ENCODE measurements around the gene FAM83F.
"Not testable (repeated sequence)": the region's sequence is repeated elsewhere in the genome, so short reads cannot be mapped to it uniquely, and the experiment has no call there.

Gene FAM83F

DNA sequence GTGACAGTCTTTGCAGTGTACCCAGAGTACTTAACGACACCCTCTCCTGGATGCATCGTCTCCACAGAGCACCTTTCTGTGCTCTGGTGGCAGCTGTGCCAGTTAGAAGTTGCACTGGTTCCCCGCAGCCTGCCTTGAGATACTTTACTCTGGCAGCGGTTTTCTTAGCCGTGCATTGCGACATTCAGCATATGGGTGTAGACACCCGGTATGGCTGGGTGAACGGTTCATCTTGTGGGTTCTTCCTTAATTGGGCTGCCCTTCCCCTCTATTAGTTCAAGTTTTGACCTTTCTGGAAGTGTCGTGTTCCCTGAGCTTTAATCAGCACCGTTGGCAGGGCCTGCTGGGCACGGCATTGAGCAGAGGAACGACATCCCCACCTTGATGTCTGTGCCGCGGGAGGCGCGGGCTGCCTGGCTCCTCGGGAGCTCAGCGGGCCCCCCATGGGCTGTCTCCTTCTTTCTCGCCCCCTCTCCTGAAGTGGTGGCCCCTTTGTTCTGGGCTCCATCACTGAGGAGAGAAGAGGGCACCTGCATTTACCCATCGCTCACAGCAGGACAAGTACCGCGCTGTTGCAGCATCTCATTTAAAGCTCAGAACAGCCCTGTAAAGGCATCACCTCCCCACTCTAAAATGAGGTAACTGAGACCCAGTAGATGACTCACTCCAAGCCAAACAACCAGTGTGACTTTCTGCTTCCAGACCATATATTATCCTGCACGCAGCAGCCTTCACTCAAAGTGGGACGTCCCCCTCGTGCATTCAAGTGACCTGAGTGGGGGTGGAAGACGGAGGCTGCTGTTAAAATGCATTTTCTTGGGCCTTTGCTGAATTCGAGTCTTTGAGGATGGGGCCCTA, 13.3 kb downstream of the FAM83F start:
- DNase-seq, result no peak
- intact Hi-C loops (cut with DNase I), result no loop called here

DNA sequence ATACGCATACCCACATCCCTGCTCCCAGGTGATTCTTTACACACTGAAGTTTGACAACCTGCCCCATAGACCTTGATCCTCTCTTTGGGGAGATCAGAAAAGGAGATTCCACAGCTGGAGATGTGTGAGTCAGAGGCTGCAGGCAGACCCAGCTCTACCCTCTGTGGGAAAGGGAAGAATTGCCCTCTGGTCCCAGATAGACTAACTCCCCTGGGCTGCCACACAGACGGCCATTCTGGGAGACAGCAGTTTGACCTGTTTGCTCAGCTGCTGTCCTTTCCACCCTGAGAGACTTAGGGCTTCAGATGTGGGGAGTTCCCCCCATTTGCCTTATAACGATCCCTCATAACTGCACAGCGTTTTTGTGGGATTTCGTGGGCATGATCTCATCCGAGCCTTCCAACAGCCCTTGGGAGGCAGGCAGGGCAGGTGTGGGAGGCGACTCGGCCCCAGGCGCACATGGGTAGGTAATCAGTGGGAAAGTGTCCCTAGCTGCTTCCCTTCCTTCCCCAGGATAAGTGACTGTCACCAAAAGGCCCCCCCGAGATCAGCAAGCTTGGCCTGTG, 14.1 kb downstream of the FAM83F start:
- no peak for DNase-seq
- intact Hi-C loops (cut with DNase I), result no loop called here

DNA sequence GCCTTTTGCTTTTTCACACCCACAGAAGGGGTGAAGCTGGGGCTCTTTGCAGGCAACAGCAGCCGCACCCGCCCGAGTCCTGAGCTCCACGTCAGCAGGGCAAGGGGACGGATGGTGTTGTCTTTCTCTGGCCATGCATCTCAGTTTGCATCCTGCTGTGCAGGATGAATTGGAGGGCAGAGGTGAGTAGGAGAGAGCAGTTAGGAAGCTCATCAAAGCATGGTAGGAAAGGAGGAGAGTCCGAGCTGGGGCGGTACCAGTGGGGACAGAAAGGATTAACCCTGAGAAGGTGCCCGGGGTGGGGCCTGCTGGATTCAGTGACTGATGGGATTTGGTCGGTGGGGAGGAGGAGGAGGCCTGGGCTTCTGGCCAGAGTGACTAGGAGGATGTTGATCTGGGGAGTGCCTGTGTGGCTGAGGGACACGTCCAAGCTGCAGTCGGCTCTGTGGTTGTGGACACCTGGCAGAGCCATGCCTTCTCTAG, 14.6 kb downstream of the FAM83F start:
- intact Hi-C loops (cut with DNase I), result no loop called here
- DNase-seq, result no peak

DNA sequence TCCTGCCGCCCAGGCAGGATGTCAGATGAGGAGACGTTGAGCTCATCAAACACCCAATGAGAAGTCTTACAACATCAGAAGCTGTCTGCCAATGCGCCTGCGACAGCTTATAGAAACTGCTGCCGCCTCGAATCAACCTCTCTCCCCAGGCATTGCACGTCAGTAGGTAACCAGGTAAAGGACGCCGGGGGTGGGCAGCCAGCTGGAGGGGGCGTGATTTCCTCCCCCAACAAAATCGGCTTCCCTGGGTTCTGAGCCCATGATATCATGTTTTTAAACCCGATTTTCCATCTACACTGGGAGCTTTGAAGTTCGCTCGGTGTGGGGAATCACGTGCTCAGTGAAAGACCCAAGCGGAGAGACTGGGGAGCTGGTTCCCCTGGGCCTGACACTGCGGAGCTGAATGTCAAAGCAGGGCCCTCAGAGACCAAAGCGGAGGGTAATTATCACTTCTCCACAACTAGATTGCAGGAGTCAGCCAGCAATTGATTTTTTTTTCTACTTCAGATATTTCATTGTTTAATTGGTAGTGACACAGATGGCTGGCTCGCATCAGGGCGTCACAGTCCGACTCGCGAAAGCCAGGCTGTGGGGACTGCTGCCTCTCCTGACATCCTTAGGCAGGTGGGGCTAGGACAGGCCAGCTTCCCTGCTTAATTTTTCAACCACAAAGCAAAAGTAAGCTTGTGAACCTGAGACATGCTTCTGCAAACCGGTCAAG, 15.4 kb downstream of the FAM83F start:
- peak in 33 of 42 donors; percentile 12 to 78 (median 52) for DNase-seq
- intact Hi-C loops (cut with DNase I), result no loop called here

DNA sequence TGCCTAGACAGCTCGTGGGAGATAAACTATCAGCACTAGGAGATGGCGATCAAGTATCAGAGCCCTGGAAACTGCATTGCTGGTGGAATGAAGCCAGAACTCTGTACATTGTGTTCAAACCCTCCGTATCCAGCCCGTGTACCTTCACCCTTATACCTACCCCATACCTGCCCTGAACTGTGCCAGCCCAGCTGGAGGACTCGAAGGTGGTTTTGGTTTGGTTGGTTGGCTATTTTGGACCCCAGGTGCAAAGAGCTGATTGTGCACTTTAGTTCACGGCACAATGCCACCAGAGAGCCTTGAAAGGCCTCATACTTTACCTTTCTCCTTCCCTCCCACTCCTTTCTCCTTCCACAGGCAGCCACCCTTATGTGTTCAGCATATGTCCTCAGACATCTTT, 16.0 kb downstream of the FAM83F start:
- no peak for DNase-seq
- intact Hi-C loops (cut with DNase I), result no loop called here

DNA sequence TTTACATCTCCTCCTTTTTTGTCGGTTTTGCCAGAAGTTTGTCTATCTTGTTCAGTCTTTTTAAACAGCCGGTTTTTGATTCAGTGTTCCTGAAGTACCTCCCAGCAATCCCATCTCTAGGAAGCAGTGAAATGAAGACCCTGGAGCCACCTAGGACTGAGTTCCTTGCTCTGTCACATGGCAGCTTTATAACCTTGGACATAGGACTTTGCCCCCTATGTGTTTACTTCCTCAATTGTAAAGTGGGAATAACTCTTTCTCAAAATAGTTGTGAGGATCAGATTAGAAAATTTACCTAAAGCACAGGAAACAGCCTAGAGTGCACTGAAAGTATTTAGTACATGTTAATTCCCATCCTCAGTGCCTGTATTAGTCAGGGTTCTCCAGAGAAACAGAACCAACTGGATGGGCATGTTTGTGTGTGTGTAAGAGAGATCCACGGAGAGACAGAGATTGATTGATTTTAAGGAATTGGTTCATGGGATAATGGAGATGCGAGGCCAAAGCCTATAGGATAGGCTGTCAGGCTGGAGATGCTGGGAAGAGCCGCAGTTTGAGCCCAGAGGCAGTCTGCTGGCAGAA, 20.0 kb downstream of the FAM83F start:
- DNase-seq, result no peak
- intact Hi-C loops (cut with DNase I), result no loop called here

DNA sequence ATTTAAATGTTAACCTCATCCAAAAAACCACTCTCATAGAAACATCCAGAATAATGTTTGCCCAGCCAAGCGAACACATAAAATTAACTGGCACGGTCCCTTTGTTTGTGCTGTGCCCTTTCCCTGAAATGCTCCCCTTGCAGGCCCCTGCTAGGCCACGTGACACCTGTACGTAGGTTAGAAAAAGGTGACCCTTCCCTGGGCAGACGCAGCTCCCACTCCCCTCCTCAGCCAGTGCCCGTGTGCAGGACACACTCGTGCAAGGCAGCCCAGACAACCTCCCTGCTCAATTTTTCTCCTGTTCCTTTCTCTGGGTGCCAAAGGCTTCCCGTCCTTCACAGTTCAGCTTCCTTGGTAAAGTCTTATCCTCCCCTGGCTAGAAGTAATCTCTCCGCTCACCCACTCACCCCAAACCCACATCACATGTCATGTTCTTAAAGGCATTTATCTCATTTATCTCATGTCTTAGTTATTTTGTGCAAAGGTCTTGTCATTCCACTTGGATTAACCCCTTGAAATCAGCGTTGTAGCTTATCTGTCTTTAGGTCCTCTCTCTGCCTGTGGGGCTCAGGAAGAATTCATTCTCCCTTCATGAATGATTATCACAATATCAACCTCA, 20.7 kb downstream of the FAM83F start:
- intact Hi-C loops (cut with DNase I), result no loop called here
- no peak for DNase-seq

DNA sequence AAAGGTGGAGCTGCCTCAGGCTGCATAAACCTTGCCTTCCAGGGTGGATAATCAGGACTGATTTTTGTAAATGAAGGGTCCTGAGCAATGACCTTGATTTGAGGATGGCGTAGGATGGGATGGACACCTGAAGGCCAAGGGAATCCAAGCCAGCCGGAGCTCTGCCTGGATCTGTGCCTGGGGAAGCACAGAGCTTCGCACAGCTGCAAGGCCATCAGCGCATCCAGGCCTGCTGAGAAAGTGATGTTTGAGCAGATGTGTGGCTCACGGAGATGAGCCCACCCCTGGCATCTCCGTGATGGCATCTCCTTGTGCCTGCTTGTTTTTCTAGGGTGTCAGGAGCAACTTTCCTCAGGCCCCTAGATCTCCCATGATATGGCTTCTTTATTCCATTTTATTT, 23.3 kb downstream of the FAM83F start:
- no peak for DNase-seq
- intact Hi-C loops (cut with DNase I), result no loop called here

DNA sequence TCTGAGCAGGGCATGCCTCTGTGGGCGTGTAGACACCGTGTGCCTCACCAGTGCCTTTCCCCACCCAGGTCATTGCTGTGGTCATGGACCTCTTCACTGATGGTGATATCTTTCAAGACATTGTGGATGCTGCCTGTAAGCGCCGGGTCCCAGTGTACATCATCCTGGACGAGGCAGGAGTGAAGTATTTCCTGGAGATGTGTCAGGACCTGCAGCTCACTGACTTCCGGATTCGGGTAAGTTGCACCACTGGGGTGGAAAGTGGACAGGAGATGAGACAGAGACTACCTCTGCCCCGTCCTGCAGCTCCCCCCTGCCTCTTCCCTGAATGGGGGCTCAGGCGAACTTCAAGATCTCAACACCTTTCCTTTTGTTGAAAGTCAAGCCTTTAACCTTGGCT, 24.3 kb downstream of the FAM83F start:
- intact Hi-C loops (cut with DNase I), result no loop called here

DNA sequence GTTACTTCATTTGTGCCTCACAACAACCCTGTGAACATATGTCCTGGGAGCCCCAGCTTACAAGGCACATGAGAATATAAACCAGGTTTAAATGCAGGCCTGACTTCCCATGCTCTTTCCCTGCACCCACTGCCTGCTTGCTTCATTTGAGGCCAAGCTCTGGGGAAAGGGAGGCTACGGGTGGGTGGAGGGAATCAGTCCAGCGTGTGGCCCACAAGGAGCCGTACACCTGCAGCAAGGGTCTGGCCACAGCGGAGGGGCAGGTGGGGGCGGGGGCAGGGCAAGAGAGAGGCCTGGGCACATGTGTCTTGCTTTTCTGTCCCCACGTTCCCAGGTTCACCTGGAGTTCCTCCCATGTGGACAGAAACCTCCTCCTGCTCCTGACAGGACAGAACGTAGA, 26.2 kb downstream of the FAM83F start:
- DNase-seq, result no peak
- intact Hi-C loops (cut with DNase I), result loop anchor here (5.0 kb wide), 1 partner anchor 484 kb away; no protein-coding TSS in a partner anchor

More for the DNA sequence above, 24.3 kb downstream of the FAM83F start:
- no peak for DNase-seq

DNA sequence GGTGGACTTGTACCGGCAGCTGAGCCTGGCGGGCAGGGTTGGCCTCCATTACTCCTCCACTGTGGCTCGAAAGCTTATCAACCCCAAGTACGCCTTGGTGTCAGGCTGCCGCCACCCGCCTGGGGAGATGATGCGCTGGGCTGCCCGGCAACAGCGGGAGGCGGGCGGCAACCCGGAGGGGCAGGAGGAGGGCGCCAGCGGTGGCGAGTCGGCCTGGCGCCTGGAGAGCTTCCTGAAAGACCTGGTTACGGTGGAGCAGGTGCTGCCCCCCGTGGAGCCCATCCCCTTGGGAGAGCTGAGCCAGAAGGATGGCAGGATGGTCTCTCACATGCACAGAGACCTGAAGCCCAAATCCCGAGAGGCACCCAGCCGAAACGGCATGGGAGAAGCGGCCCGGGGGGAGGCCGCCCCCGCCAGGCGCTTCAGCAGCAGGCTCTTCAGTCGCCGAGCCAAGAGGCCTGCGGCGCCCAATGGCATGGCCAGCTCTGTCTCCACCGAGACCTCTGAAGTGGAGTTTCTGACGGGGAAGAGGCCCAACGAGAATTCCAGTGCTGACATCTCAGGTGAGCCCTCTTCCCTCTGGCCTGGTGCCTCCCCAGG, 26.7 kb downstream of the FAM83F start:
- DNase-seq, result no peak
- intact Hi-C loops (cut with DNase I), result loop anchor here (5.0 kb wide), 1 partner anchor 484 kb away; no protein-coding TSS in a partner anchor

DNA sequence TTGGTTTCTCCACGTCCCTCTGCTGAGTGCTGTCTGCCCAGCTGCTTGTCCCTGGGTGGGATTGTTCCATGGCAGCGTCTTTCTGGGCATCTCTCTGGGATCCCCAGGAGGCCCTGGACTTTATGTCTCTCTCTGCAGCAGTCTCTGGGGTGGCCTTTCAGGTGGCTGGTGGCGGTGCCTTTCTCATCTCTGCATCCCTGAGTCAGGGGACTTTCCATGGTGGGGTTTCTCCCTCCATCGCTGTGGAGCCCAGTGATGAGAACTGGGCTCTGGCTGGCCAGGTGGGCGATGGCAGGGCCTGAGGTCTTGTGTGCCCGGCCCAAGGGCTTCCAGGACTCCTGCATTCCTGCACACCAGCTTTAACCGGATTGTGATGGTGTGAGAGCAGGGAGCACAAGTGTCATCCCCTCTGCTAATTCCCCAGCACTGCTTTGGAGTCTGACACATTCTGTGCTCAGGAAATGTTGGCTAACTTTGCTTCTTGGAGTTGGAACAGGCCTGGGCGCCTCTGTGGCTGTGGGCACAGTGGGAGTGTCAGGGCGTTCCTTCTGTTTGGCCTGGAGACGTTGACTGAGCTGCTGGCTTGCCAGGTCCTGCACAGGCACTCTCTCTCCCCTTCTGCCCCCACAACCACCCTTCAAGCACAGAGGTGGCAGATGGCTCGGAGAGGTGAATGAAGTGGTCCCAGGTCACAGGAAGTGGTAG, 27.9 kb downstream of the FAM83F start:
- DNase-seq, result no peak
- intact Hi-C loops (cut with DNase I), result loop anchor here (5.0 kb wide), 1 partner anchor 485 kb away; no protein-coding TSS in a partner anchor

DNA sequence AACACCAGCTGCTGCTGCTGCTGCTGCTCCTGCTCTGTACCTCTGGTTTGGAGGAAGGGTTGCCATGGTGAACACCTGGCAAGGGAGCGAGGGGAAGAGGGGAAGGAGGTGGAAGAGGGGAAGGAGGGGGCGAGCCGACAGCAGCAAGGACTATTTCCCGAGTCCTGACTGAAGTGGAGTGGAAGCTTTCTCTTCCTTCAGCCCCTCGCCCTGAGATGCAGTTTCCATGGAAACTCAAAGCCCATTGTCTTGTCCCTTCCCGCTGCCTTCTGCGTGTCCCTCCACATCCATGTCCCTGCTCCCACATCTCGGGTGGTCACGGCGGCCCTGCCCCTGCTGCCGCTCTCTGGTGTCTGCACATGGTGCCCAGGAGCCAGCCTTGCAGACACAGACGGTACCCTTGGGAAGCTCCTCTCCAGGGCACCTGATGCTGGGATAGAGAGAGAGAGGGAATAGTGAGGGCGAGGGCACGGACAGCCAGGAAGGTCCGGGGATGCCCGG, 28.6 kb downstream of the FAM83F start:
- DNase-seq, result peak in 27 of 42 donors; percentile 5 to 68 (median 41)
- intact Hi-C loops (cut with DNase I), result loop anchor here (5.0 kb wide), 1 partner anchor 486 kb away; no protein-coding TSS in a partner anchor

DNA sequence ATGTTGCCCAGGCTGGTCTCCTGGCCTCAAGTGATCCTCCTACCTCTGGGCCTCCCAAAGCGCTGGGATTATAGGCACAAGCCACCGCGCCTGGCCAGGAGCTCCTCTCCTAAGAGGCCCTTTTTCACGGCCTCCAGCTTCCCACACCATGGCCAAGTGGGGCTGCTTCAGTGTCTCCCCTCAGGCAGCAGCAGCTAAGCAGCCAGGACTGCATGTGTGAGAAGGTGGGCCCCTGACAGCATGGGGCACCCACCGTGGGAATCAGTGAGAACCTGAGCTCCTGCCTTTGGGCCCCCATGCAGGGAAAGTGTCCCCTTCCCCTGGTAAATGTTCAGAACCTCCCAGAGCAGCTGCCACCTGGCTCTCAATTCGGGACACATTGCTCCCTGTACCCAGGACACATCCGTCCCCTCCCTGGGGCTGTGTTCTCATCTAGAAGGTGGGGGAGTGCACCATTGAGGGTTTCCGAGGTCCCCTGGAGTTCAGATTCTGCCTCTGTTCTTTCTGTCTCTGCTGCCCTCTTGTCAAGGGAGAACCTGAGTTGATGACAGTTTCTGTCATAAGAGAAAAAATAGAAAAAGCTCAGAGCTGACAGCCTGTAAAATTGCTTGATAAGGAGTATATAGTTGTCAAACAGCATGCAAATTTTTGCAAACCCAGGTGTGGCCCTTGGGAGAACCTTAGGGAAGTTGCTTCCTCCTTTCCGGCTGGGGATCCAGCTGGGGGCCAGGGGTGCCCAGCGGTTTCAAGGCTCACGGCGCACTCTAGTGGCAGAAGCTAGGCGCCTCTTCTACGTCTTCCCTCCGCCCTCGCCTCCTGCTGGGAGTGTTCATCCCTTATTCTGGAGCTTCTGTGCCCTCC, 29.7 kb downstream of the FAM83F start:
- intact Hi-C loops (cut with DNase I), result loop anchor here (5.0 kb wide), 1 partner anchor 487 kb away; no protein-coding TSS in a partner anchor
- peak; percentile 60 to 92 (median 79) for DNase-seq

DNA sequence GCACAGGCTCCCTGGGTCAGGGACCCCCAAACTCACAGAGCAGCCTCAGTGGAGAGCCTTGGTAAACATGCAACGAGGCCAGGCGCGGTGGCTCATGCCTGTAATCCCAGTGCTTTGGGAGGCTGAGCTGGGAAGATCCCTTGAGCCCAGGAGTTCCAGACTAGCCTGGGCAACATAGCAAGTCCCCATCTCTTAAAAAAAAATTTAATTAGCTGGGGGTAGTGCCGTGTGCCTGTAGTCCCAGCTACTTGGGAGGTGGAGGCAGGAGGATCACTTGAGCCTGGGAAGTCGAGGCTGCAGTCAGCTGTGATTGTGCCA, 30.3 kb downstream of the FAM83F start:
- intact Hi-C loops (cut with DNase I); DNase-seq: not testable (repeated sequence)

DNA sequence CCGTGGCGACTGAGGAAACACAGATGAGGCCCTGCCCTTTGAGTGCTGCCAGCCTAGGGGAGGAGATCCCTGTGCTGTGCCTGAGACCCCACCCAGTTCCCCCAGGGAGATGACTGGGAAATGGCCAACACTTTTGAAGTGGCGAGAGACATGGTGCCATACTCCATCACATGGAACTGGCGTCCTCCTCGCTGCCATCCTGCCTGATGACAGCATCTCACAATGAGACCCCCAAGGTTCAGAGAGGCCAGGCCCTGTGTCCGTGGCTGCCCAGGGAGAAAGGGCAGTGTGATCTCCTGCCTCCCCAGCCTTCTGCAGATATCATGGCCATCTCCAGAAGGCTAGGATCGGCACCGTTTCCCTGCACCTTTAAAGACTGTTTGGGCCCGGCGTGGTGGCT, 31.1 kb downstream of the FAM83F start:
- intact Hi-C loops (cut with DNase I), result no loop called here
- DNase-seq, result no peak

DNA sequence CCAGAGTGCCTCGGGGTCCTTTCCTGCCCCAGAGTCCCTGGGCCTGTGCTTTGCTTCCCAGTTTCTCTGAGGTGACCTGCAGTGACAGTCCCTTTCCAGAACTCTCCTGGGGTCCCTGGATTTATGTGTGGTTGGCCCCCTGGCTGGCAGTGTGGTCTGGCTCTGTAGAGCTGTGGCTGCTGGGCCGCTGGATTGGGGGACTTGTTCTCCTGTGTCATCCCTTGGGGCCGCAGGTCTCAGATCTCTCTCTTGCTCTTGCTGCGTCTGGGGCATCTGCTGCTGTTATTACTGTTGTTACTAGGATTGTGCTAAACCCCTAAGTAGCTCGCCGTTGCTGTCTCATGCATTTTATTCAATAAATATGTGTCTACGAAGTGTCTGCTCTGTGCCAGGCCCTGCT, 31.9 kb downstream of the FAM83F start:
- intact Hi-C loops (cut with DNase I), result no loop called here

More for the DNA sequence above, 31.9 kb downstream of the FAM83F start:
- no peak for DNase-seq

Data from head of caudate nucleus (tissue), 42 donors.